ENCODE data around the gene HOXA4. TPM values are rescaled to one million over a fixed set of nuclear protein-coding genes. Genes with fewer than 3 reads are reported as not detected.

Gene HOXA4
- total and polyA plus RNA-seq, 10 of the 15 experiments (the other 5 are each of a cell fraction or from before 2014, with no cell fraction given): 0.07 TPM; not detected in 9

DNA sequence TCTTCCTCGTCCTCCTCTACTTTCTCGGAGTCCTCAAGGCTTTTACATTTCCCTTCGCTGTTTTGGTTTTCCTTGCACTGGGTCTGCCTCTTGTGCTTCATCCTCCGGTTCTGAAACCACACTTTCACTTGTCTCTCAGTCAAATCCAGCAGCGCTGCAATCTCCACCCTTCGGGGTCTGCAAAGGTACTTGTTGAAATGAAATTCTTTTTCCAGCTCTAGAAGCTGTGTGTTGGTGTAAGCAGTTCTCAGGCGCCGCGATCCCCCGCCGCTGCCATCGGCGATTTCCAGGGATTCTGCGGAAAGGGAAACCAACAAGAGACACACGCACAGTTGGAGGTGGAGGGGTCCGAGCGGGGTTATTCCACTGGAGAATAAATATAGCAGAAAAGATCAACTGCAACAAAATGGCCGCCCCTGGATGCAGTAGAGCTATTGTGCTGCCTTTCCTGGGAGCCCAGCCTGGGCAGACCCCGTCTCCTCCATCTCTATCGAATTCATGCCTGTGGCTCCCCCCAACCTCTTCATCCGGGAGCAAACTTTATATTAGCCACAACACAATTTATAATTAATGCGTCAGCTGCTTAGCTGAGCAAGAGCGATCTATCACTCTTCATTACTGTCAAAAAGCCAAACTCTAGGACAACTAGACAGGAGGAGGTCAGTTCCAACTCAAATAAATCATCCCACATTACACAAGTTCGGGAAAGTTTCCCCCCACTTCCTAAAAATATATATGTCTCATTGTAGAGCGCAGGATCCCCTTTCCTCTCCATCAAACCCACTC is 29.2 kb downstream of the HOXA4 start:
- H3K9ac ChIP-seq (ENCODE audit: control insufficient read depth, insufficient read depth, low read length): no peak overlapping the region
- POLR2A ChIA-PET: no interaction called here

More for the DNA sequence above, 29.2 kb downstream of the HOXA4 start:
- Histone ChIP-seq H3K4me1 (ENCODE audit: control insufficient read depth, insufficient read depth, low read length) (peaks cover 6% of the 10 kb centered on the region), H3K4me2 (ENCODE audit: control insufficient read depth, insufficient read depth) (no peak overlapping the region), H3K36me3 (ENCODE audit: control insufficient read depth in 2 of 2, insufficient read depth in 2 of 2, low read length in 1 of 2) (no peaks in the 10 kb centered on the region), H2AFZ (ENCODE audit: control insufficient read depth, low read depth, low read length) (no peak overlapping the region), H4K20me1 (ENCODE audit: control insufficient read depth, insufficient read depth) (no peaks in the 10 kb centered on the region), H3K4me3 (no peak overlapping the region), H3K27ac (ENCODE audit: control insufficient read depth, insufficient read depth) (no peak overlapping the region), H3K27me3 (replicated peaks in 1 of 2; ENCODE audit: control insufficient read depth in 2 of 2, insufficient read depth in 2 of 2, low read length in 1 of 2) (peaks cover 4% of the 10 kb centered on the region in 2 experiments), H3K79me2 (ENCODE audit: control insufficient read depth, insufficient read depth, low read length) (no peaks in the 10 kb centered on the region), H3K9me3 (replicated peaks; ENCODE audit: control insufficient read depth, insufficient read depth, low read length) (no peaks in the 10 kb centered on the region; the same call in 2 of the 3 replicates)
- TF ChIP-seq STAT1 (conservative IDR thresholded peaks at IDR 0.05): no peak
- TF ChIP-seq, protein P1, sequence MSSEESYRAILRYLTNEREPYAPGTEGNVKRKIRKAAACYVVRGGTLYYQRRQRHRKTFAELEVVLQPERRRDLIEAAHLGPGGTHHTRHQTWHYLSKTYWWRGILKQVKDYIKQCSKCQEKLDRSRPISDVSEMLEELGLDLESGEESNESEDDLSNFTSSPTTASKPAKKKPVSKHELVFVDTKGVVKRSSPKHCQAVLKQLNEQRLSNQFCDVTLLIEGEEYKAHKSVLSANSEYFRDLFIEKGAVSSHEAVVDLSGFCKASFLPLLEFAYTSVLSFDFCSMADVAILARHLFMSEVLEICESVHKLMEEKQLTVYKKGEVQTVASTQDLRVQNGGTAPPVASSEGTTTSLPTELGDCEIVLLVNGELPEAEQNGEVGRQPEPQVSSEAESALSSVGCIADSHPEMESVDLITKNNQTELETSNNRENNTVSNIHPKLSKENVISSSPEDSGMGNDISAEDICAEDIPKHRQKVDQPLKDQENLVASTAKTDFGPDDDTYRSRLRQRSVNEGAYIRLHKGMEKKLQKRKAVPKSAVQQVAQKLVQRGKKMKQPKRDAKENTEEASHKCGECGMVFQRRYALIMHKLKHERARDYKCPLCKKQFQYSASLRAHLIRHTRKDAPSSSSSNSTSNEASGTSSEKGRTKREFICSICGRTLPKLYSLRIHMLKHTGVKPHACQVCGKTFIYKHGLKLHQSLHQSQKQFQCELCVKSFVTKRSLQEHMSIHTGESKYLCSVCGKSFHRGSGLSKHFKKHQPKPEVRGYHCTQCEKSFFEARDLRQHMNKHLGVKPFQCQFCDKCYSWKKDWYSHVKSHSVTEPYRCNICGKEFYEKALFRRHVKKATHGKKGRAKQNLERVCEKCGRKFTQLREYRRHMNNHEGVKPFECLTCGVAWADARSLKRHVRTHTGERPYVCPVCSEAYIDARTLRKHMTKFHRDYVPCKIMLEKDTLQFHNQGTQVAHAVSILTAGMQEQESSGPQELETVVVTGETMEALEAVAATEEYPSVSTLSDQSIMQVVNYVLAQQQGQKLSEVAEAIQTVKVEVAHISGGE (CRISPR knock-in tag; IDR thresholded peaks at IDR 0.05): no peak
- TF ChIP-seq, protein P2, sequence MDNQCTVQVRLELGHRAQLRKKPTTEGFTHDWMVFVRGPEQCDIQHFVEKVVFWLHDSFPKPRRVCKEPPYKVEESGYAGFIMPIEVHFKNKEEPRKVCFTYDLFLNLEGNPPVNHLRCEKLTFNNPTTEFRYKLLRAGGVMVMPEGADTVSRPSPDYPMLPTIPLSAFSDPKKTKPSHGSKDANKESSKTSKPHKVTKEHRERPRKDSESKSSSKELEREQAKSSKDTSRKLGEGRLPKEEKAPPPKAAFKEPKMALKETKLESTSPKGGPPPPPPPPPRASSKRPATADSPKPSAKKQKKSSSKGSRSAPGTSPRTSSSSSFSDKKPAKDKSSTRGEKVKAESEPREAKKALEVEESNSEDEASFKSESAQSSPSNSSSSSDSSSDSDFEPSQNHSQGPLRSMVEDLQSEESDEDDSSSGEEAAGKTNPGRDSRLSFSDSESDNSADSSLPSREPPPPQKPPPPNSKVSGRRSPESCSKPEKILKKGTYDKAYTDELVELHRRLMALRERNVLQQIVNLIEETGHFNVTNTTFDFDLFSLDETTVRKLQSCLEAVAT (IDR thresholded peaks at IDR 0.05): no peak
- no peak for TF ChIP-seq BHLHE40 (IDR thresholded peaks at IDR 0.05; ENCODE audit: borderline replicate concordance in 1 of 2, low read depth in 2 of 2, low read length in 1 of 2)
- TF ChIP-seq, protein P3, sequence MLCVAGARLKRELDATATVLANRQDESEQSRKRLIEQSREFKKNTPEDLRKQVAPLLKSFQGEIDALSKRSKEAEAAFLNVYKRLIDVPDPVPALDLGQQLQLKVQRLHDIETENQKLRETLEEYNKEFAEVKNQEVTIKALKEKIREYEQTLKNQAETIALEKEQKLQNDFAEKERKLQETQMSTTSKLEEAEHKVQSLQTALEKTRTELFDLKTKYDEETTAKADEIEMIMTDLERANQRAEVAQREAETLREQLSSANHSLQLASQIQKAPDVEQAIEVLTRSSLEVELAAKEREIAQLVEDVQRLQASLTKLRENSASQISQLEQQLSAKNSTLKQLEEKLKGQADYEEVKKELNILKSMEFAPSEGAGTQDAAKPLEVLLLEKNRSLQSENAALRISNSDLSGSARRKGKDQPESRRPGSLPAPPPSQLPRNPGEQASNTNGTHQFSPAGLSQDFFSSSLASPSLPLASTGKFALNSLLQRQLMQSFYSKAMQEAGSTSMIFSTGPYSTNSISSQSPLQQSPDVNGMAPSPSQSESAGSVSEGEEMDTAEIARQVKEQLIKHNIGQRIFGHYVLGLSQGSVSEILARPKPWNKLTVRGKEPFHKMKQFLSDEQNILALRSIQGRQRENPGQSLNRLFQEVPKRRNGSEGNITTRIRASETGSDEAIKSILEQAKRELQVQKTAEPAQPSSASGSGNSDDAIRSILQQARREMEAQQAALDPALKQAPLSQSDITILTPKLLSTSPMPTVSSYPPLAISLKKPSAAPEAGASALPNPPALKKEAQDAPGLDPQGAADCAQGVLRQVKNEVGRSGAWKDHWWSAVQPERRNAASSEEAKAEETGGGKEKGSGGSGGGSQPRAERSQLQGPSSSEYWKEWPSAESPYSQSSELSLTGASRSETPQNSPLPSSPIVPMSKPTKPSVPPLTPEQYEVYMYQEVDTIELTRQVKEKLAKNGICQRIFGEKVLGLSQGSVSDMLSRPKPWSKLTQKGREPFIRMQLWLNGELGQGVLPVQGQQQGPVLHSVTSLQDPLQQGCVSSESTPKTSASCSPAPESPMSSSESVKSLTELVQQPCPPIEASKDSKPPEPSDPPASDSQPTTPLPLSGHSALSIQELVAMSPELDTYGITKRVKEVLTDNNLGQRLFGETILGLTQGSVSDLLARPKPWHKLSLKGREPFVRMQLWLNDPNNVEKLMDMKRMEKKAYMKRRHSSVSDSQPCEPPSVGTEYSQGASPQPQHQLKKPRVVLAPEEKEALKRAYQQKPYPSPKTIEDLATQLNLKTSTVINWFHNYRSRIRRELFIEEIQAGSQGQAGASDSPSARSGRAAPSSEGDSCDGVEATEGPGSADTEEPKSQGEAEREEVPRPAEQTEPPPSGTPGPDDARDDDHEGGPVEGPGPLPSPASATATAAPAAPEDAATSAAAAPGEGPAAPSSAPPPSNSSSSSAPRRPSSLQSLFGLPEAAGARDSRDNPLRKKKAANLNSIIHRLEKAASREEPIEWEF (IDR thresholded peaks at IDR 0.05; ENCODE audit: insufficient replicate concordance, low read depth, low read length): no peak
- no peak for TF ChIP-seq CHD4 (IDR thresholded peaks at IDR 0.05)
- TF ChIP-seq RFX5 (IDR thresholded peaks at IDR 0.05; ENCODE audit: low read depth, low read length): no peak
- TF ChIP-seq SMC3 (IDR thresholded peaks at IDR 0.05; ENCODE audit: borderline replicate concordance, low read length): no peak
- no peak for TF ChIP-seq CHD2 (IDR thresholded peaks at IDR 0.05; ENCODE audit: borderline replicate concordance, low read depth, low read length)
- FAIRE-seq: no peak
- intact Hi-C loops (cut with micrococcal nuclease; ENCODE audit: unreplicated experiment): no loop called here
- RAD21 ChIA-PET (ENCODE audit: unreplicated experiment): no interaction called here
- BruUV-seq (replicated peaks): no TSS peak
- CTCF ChIA-PET: no interaction called here
- in situ Hi-C loops (cut with MboI): no loop called here
- 88% methylated on average over 25 of the region's 25 CpGs for WGBS (ENCODE audit: insufficient coverage, insufficient replicate concordance, low lambda C conversion rate, missing lambda C conversion rate)
- SMC1A ChIA-PET (ENCODE audit: uncharacterized antibody, unreplicated experiment): interaction anchor here (0.7 kb wide), 1 partner anchor 19 kb away, joined by 3 read pairs; no protein-coding TSS in a partner anchor
- ATAC-seq: no peak
- no peak for DNase-seq (ENCODE audit: low read depth, low spot score)
